ENCODE data around the gene ENTREP3. TPM values are rescaled to one million over a fixed set of nuclear protein-coding genes. Genes with fewer than 3 reads are reported as not detected.
"Not testable (repeated sequence)": the region's sequence is repeated elsewhere in the genome, so short reads cannot be mapped to it uniquely, and the experiment has no call there.

Gene ENTREP3
- polyA plus RNA-seq, 3 donors: 26.6 to 33.0 (median 31.9) TPM

- DNase-seq: peak; percentile 100
Measured at GRCh38 chr1:155227261-155228095, 27.8 kb downstream of the ENTREP3 start.

- DNase-seq: peak; percentile 84
Measured at GRCh38 chr1:155226910-155227260, 28.4 kb downstream of the ENTREP3 start.

- DNase-seq: peak; percentile 94
Measured at GRCh38 chr1:155226188-155226909, 28.9 kb downstream of the ENTREP3 start.

- not testable (repeated sequence) for DNase-seq
Measured at GRCh38 chr1:155225404-155225759, 29.9 kb downstream of the ENTREP3 start.

- DNase-seq: no peak
Measured at GRCh38 chr1:155223047-155223446, 32.2 kb downstream of the ENTREP3 start.

- not testable (repeated sequence) for DNase-seq
Measured at GRCh38 chr1:155220211-155220965, 34.9 kb downstream of the ENTREP3 start.

- DNase-seq: peak; percentile 58
Measured at GRCh38 chr1:155219592-155220031, 35.7 kb downstream of the ENTREP3 start.

GRCh38 chr1:155218854-155219591 lies 36.3 kb downstream of the ENTREP3 start:
- peak; percentile 92 for DNase-seq

- DNase-seq: not testable (repeated sequence)
Measured at GRCh38 chr1:155214702-155215101, 40.6 kb downstream of the ENTREP3 start.

GRCh38 chr1:155212051-155212440 lies 43.2 kb downstream of the ENTREP3 start:
- not testable (repeated sequence) for DNase-seq

- DNase-seq: not testable (repeated sequence)
Measured at GRCh38 chr1:155211381-155212050, 43.8 kb downstream of the ENTREP3 start.

- DNase-seq: no peak
Measured at GRCh38 chr1:155210314-155211104, 44.8 kb downstream of the ENTREP3 start.

GRCh38 chr1:155209312-155209721 lies 46.0 kb downstream of the ENTREP3 start:
- DNase-seq: no peak

GRCh38 chr1:155208541-155209311 lies 46.6 kb downstream of the ENTREP3 start, which contains the start of gene MTX1:
Gene MTX1 (plus strand): TSS chr1:155208695. CDS start chr1:155208805, 110 bp downstream.
- DNase-seq: peak; percentile 92

GRCh38 chr1:155207806-155208540 lies 47.3 kb downstream of the ENTREP3 start, which contains the start of gene THBS3:
Gene THBS3 (minus strand): TSS chr1:155207897. CDS start chr1:155207876, 21 bp downstream.
- peak; percentile 54 for DNase-seq

- DNase-seq: peak; percentile 82
Measured at GRCh38 chr1:155206891-155207805, 48.1 kb downstream of the ENTREP3 start.

GRCh38 chr1:155205969-155206593 lies 49.2 kb downstream of the ENTREP3 start:
- DNase-seq: no peak
